Glomerular visceral epithelial cell (primary cell): ENCODE results near the gene B3GALT2.

Source experiments
- DNase-seq: peaks from one replicate; pipeline ENCODE4 v3.0.0-alpha.2; 2016; ENCODE audit errors: extremely low spot score

B3GALT2 gene

DNA sequence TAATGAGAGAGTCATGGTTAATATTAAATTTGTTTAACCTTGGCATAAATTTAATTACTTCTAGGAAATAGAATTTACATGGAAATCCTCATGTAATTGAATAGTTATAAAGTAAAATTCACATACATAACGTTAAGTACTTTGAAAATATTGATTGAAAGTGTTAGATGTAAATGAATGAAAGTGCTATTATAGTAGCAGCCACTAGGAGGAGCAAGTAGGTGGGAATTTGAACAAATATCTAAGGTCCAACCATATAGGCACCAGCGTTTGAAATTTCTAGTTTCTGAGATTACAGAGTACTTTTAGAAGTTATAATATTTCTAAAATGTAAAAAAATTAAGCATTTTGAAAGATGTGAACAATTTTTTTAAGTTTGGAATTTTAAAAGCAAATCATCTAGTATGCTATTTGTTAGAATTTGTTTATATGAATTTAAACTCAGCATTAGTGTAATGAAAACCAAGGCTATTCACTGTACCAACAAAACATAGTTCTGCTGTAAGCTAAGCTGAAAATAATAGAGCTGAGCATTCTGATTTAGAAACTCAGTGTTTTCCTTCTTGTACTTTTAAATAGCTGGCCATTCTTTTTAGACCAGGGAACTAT is 3.3 kb downstream of the B3GALT2 start:
- DNase-seq: peak; percentile 59

DNA sequence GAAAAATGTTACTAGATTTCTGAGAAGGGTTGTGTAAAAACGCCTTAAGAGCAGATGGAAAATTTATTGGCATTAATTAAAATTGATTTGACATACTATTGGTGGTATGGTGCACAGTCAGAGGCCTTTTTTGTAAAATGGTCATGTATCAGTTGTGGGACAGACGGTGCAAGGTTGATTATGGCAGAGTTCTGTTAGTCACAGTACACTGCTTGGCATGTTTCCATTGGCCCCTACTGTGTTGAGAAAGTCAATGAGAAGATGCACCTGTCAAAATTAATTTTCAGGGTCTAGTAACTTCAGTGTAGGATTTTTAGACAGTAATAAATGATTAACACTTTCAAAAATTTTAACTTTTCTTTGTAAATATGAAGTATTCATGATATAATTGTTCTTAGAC is 4.4 kb downstream of the B3GALT2 start:
- peak; percentile 17 for DNase-seq

DNA sequence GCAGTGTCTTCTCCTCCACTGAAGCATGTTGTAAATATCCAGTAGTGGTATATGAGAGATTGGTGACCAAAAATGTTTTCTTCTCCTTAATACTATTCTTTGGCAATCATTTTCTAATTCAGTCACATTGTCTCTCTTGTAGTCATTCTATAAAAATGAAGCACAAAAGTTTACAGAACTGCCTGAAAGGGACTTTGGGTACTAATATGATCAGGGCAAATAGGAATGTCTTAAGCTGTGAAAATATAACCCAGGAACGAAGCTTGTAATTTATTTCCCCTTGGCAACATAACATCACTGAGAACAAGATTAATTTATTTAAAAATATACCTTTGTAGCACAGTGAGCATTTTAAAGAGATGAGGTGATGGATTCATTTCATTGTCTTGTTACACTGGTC is 4.9 kb downstream of the B3GALT2 start:
- peak; percentile 13 for DNase-seq

GRCh38 chr1:193179094-193179493 is 7.3 kb downstream of the B3GALT2 start:
- no peak for DNase-seq

DNA sequence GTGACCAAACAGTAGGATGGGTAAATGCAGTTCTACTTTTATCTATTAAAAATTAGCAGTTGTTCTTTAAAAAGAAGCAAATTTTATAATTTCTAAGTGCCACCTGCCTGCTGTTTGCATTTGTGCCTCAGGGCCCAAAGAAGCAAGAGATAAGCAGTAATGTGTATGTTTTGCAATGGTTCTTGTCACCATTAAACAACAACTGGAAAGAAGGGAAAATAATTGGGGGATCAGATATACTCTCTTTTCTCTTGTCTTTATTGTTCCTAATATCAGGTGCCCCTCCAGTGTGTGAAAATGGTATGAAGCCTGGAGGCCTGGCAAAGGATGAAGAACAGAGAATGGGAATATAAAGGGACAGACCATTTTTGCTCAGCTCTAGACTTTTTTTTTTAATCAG is 9.6 kb downstream of the B3GALT2 start:
- DNase-seq: no peak

DNA sequence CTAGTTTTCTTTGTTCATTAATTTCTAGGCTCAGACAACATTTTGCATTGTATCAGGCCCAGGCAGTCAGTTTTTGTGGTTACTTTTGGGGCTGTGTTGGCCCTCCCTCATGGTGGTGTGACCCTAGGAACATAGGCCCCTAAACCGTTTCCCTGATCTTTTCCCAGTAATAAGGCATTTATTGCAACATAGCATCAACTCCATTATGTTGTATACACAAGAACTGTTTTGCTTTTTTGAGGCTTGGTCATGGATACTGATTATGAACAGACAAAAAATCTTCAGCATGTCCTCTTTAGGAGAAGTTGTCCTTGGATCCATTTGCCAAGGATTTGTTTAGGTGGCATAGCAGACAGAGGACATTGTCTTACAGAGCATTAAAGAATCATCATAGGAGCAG is 10.3 kb downstream of the B3GALT2 start:
- DNase-seq: no peak

DNA sequence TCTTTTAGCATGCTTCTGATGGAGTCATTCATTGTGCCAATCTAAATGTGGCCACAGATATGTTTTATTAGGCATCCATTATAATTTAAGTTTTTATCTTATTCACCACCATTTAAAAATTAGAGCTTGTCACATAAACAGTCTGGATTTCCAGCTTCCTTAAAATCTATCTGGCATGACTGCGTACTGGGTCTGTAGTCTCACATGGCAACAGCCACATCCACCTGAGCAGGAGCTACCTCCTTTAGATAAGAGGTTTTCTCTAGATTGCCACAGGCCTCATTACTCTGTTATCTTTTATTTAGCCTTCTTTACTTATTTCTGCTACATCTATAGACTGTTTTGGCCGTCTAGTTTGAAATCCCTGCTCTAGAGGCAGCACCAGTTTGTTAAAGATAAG is 29.1 kb downstream of the B3GALT2 start:
- DNase-seq: no peak

DNA sequence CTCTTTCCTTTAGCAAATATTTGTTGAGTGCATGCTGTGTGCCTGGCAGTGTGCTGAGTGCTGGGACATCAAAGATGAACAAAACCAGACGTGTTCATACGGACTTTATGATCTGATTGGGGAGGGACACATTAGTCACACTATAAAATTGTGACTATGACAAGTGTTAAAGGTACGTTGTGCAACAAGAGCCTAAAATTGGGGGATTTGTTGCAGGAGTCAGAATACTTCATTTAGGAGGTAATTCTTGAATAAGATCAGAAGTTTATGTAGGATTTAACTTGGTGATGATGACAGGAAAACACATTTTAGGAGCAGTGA is 29.6 kb downstream of the B3GALT2 start:
- no peak for DNase-seq

GRCh38 chr1:193156117-193156821 is 30.1 kb downstream of the B3GALT2 start:
- DNase-seq: no peak

GRCh38 chr1:193144999-193145398 is 41.4 kb downstream of the B3GALT2 start:
- no peak for DNase-seq

DNA sequence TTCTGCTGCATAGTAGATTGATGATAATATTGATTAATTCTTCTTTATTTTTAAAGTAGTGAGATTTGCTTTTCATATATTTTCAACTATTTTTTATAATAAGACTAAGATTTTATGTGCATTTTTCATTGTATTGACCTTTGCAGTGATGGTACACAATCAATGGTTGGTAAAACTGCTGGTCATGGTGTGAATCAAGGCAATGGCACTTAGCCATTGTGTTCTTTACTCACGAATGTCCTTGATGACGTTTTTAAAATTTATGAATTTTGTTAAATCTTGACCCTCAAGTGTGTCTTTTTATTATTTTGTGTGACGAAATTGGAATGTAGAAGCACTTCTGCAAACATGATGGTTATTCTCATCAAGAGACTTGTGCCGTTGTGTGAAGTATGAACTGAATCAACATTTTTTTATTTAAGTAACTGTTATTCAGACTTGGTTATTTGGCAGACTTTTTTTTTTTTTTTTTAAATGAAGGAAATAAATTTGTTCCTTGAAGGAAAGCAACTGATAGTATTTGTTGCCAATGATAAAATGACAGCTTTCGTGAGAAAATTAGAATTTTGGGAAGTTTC is 42.0 kb downstream of the B3GALT2 start:
- no peak for DNase-seq

- DNase-seq: peak; percentile 18
Observed at GRCh38 chr1:193143285-193143684, 43.1 kb downstream of the B3GALT2 start.

- no peak for DNase-seq
Observed at GRCh38 chr1:193142409-193142808, 44.0 kb downstream of the B3GALT2 start.

GRCh38 chr1:193141804-193142203 is 44.6 kb downstream of the B3GALT2 start:
- DNase-seq: no peak

DNA sequence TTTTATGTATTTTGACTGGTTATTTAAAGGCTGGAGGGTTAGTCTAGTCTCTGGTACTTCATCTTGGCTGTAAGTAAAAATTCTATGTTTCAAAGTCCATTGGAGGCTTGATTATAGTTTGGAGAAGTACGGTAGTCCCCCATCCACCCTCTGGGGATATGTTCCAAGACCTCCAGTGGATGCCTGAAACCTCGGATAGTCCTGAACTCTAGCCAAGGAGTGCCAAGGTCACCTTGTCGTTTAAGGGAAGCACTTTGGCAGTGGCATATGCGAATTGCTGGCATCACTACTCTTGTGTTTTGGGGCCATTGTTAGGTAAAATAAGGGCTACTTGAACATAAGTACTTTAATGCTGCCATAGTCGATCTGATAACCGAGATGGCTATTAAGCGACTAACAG is 46.2 kb downstream of the B3GALT2 start:
- DNase-seq: no peak

- DNase-seq: no peak
Observed at GRCh38 chr1:193131266-193131860, 55.0 kb downstream of the B3GALT2 start.
